ENCODE results near the gene TRIM8. TPM values are rescaled to one million over a fixed set of nuclear protein-coding genes. Genes with fewer than 3 reads are reported as not detected.

TRIM8 gene
- total and polyA plus RNA-seq, 2 of the 8 experiments (the other 6 are each of a cell fraction or from before 2014, with no cell fraction given): 24.9 to 38.8 TPM

DNA sequence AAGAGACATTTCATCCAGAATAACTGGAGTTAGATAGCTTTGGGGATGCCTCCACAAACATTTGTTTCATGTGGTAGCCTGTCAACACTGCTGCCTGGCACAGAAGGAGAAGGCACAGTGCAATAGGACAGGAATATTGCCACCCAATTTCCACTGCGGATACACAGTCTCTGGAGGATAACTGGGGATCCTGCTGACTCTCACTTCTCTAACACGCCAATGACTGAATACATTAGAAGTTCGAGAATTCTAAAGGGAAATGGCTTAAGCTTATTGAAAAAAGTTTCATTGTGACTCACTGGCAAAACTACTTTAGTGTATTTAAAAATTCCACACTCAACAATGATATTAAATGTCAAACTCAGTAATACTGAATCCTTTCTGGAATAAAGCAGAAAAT lies 57.0 kb downstream of the TRIM8 start:
- no peak overlapping the region for H4K91ac ChIP-seq (replicated peaks; ENCODE audit: insufficient read length, low read length)
- 99% methylated on average over 3 of the region's 3 CpGs; no CpG with 5 or more reads in 1 of the 2 experiments for WGBS, 2 experiments (ENCODE audit: extremely low coverage in 1 of 2, insufficient coverage in 1 of 2, insufficient read length in 1 of 2, insufficient replicate concordance in 2 of 2, low coverage in 1 of 2, low lambda C conversion rate in 2 of 2, missing lambda C conversion rate in 1 of 2)
- H3K4me2 ChIP-seq (ENCODE audit: insufficient read depth in 1 of 2, low read depth in 2 of 2, low read length in 2 of 2): no peak overlapping the region
- H4K8ac ChIP-seq (ENCODE audit: extremely low read depth, insufficient read depth, low read length): no peak overlapping the region
- H2BK5ac ChIP-seq (ENCODE audit: low read depth, low read length): no peak overlapping the region
- ChIA-PET POLR2A (ENCODE audit: partially characterized antibody) (interaction anchor here (1.3 to 1.7 kb wide), 2 partner anchors 10 to 11 kb away, joined by 3 to 4 read pairs; no protein-coding TSS in a partner anchor), CTCF (ENCODE audit: partially characterized antibody) (interaction anchor here (0.6 to 2.6 kb wide), 5 partner anchors 12 to 130 kb away, joined by 3 to 7 read pairs (median 3); no protein-coding TSS in a partner anchor)
- no peak overlapping the region for H2AFZ ChIP-seq (ENCODE audit: low read length)
- peaks cover 0 to 19% (median 11%) of the 10 kb centered on the region in 4 experiments; a peak in 5 of 8 replicates for H3K36me3 ChIP-seq (ENCODE audit: control insufficient read depth in 2 of 4, insufficient read depth in 4 of 4, low read length in 3 of 4)
- H2BK12ac ChIP-seq (ENCODE audit: low read depth, low read length): no peak overlapping the region
- H3K4me1 ChIP-seq (replicated peaks in 1 of 4; ENCODE audit: control insufficient read depth in 3 of 4, insufficient read depth in 4 of 4, low read length in 3 of 4): no peaks in the 10 kb centered on the region
- no peak overlapping the region for H2BK120ac ChIP-seq (replicated peaks; ENCODE audit: low read depth, low read length)
- H4K20me1 ChIP-seq (replicated peaks in 1 of 2; ENCODE audit: control insufficient read depth in 1 of 2, insufficient read depth in 2 of 2, low read length in 2 of 2): peaks cover 0 to 4% of the 10 kb centered on the region in 2 experiments
- no peak overlapping the region for H3K56ac ChIP-seq (replicated peaks; ENCODE audit: insufficient read length, low read depth, low read length)
- peaks cover 2% of the 10 kb centered on the region; the same call in 1 of the 2 replicates for H3K79me1 ChIP-seq (ENCODE audit: low read depth, low read length)
- no peak overlapping the region for H2BK15ac ChIP-seq (ENCODE audit: low read length)
- H3K18ac ChIP-seq (ENCODE audit: extremely low read depth, low read length): no peak overlapping the region
- DNase-seq (ENCODE audit: low read depth in 1 of 2, low spot score in 2 of 2) (no peak), FAIRE-seq (no peak)
- no peak overlapping the region for H2BK20ac ChIP-seq (ENCODE audit: low read length)
- no peaks in the 10 kb centered on the region for H3K79me2 ChIP-seq (ENCODE audit: control insufficient read depth in 1 of 2, insufficient read depth in 2 of 2, low read length in 2 of 2)
- H3K27me3 ChIP-seq (replicated peaks in 1 of 4; ENCODE audit: control insufficient read depth in 3 of 4, extremely low read depth in 1 of 4, insufficient read depth in 3 of 4, low read length in 3 of 4): no peaks in the 10 kb centered on the region
- no peak overlapping the region for H3K14ac ChIP-seq (ENCODE audit: insufficient read length)
- no peaks in the 10 kb centered on the region for H3K23me2 ChIP-seq (ENCODE audit: low read depth, low read length)
- no peak overlapping the region for H3K9ac ChIP-seq (replicated peaks in 1 of 4; ENCODE audit: extremely low read depth in 1 of 4, low read depth in 3 of 4, low read length in 3 of 4)
- no peak overlapping the region for H3K23ac ChIP-seq (ENCODE audit: insufficient read length)
- no peak overlapping the region for H3K4ac ChIP-seq (replicated peaks; ENCODE audit: insufficient read length, low read depth, low read length)
- no peak overlapping the region for H4K5ac ChIP-seq (ENCODE audit: insufficient read length, low read depth, low read length)
- no peak overlapping the region for H3K4me3 ChIP-seq (ENCODE audit: extremely low read depth in 1 of 4, insufficient read depth in 2 of 4, low read depth in 3 of 4, low read length in 4 of 4)
- no peak overlapping the region for H2AK5ac ChIP-seq (ENCODE audit: low read depth, low read length)
- H3K27ac ChIP-seq (ENCODE audit: low read depth, low read length): no peak overlapping the region
- H3K9me3 ChIP-seq (ENCODE audit: insufficient read depth in 2 of 2, low read depth in 1 of 2, low read length in 1 of 2): no peaks in the 10 kb centered on the region
- TF ChIP-seq YY1 (IDR thresholded peaks at IDR 0.05; ENCODE audit: low read depth, low read length) (no peak), EZH2 (IDR thresholded peaks at IDR 0.05; ENCODE audit: low read depth, low read length, severe bottlenecking) (no peak), EGR1 (IDR thresholded peaks at IDR 0.05; ENCODE audit: borderline replicate concordance, low read depth, low read length) (no peak), BCL11A (IDR thresholded peaks at IDR 0.05; ENCODE audit: low read depth in 2 of 2, low read length in 2 of 2) (no peak), SIX5 (IDR thresholded peaks at IDR 0.05; ENCODE audit: low read depth, low read length) (no peak), TBP (IDR thresholded peaks at IDR 0.05; ENCODE audit: low read depth, low read length) (no peak), SAP30 (IDR thresholded peaks at IDR 0.05; ENCODE audit: insufficient read depth, insufficient replicate concordance, low read length) (no peak)
